OCI-LY3 (cell line): ENCODE data around the gene MMP23B.
"Not testable (repeated sequence)": the region's sequence is repeated elsewhere in the genome, so short reads cannot be mapped to it uniquely, and the experiment has no call there.

Experiments
- H2AFZ ChIP-seq: fragments of 200-600, 300-600 bp; shearing (Covaris generic); 2 replicates; pipeline ENCODE4 v1.6.0; 2014; ENCODE audit warnings: antibody characterized with exemption, low read depth, low read length
- H3K27ac ChIP-seq: fragments of 200-600, 300-600 bp; sonication (generic); 2 replicates; pipeline ENCODE4 v1.5.1; 2014; ENCODE audit warnings: mild to moderate bottlenecking, low read length, moderate library complexity, mixed read lengths
- H3K27me3 ChIP-seq: fragments of 200-600, 300-600 bp; sonication (generic); 2 replicates; pipeline ENCODE4 v1.6.1; 2014; ENCODE audit warnings: low read depth, low read length, mixed read lengths
- H3K36me3 ChIP-seq: fragments of 200-600, 300-600 bp; sonication (generic); replicated peaks from 2 replicates; pipeline ENCODE3; 2014; ENCODE audit warnings: low read depth, low read length, mixed read lengths
- H3K4me1 ChIP-seq: fragments of 300-600, 200-600 bp; sonication (generic); 2 replicates; pipeline ENCODE4 v1.6.1; 2014; ENCODE audit warnings: low read length, mixed read lengths
- H3K4me2 ChIP-seq: fragments of 200-600, 300-600 bp; sonication (generic); 2 replicates; pipeline ENCODE4 v1.6.1; 2014; ENCODE audit warnings: low read length, mixed read lengths
- H3K4me3 ChIP-seq: fragments of 300-600, 200-600 bp; sonication (generic); 2 replicates; pipeline ENCODE4 v1.5.1; 2014; ENCODE audit warnings: antibody characterized with exemption, mild to moderate bottlenecking, low read length, moderate library complexity
- H3K79me2 ChIP-seq: fragments of 300-600, 200-600 bp; shearing (Covaris generic); 2 replicates; pipeline ENCODE4 v1.6.1; 2014; ENCODE audit warnings: mild to moderate bottlenecking, low read length, mixed read lengths
- H3K9ac ChIP-seq: fragments of 300-600, 200-600 bp; shearing (Covaris generic); 2 replicates; pipeline ENCODE4 v1.6.0; 2014; ENCODE audit warnings: mild to moderate bottlenecking, low read length, moderate library complexity
- H3K9me3 ChIP-seq: fragments of 200-600, 300-600 bp; shearing (Covaris generic); 2 replicates; pipeline ENCODE4 v1.6.1; 2014; ENCODE audit warnings: low read length, mixed read lengths; ENCODE audit not compliant: insufficient read depth
- H4K20me1 ChIP-seq: fragments of 200-600, 300-600 bp; sonication (generic); 2 replicates; pipeline ENCODE4 v1.6.1; 2016; ENCODE audit warnings: low read length, mixed read lengths; ENCODE audit not compliant: insufficient read depth

Gene MMP23B

DNA sequence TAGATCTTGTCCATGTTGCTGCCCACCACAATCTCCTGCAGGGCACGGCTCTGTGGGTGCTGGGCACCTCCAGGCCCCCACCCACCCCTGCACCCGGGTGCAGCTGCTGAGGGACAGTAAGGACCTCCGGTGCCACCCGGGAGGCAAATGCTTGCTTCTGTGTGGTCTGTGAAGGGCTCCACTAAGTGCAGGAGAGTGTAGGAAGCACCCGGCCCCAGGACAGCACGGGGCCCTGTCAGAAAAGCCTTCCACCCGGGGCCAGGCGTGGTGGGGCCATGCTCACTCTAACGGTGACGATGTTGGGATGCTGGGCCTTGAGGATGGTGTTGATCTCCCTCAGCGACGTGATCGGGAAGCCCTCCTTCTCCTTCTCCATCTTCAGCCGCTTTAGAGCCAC, 5.5 kb downstream of the MMP23B start:
- not testable (repeated sequence) for H3K27ac ChIP-seq, H3K4me3 ChIP-seq, H4K20me1 ChIP-seq, H3K9me3 ChIP-seq, H2AFZ ChIP-seq, H3K36me3 ChIP-seq, H3K9ac ChIP-seq, H3K4me2 ChIP-seq, H3K4me1 ChIP-seq, H3K27me3 ChIP-seq, H3K79me2 ChIP-seq

DNA sequence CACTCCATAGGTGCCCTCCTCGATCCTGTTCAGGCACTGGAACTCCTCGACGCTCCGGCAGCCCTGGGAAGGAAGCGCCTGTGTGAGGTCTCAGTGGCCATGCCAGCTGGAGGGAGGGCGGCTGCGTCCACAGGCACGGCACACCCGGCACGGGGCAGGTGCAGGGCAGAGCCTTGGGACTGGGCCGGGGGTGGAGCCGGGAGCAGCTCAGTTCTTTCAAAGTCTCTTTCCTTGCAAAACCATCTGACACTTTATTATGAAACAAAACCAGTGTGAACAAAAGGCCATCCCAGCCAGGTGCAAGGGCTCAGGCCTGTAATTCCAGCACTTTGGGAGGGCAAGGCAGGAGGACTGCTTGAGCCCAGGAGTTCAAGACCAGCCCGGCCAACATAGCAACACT, 6.6 kb downstream of the MMP23B start:
- H3K4me3 ChIP-seq, H3K4me1 ChIP-seq, H3K79me2 ChIP-seq, H3K36me3 ChIP-seq, H4K20me1 ChIP-seq, H3K4me2 ChIP-seq, H2AFZ ChIP-seq, H3K9ac ChIP-seq, H3K27me3 ChIP-seq, H3K9me3 ChIP-seq, H3K27ac ChIP-seq: not testable (repeated sequence)

DNA sequence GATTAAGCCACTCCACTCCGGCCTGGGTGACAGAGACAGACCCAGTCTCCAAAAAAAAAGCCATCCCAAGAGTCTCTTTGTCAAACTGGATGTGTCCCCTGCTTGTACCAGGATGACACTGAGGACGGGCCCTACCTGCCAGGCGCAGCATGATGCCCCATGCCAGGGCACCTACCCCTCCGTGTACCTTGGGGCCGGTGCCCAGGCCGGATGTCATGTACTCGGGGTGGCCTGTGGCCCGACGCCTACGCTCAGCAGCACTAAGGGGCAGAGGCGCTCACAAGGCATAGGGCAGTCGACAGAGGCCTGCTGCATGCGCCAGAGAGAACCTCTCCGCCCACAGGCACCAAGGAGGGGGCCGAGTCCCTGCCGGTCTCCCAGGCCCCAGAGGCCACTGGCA, 7.4 kb downstream of the MMP23B start:
- H3K4me1 ChIP-seq, H3K27ac ChIP-seq, H3K4me3 ChIP-seq, H3K4me2 ChIP-seq, H3K9ac ChIP-seq, H3K27me3 ChIP-seq, H3K79me2 ChIP-seq, H2AFZ ChIP-seq, H3K9me3 ChIP-seq, H4K20me1 ChIP-seq, H3K36me3 ChIP-seq: not testable (repeated sequence)

DNA sequence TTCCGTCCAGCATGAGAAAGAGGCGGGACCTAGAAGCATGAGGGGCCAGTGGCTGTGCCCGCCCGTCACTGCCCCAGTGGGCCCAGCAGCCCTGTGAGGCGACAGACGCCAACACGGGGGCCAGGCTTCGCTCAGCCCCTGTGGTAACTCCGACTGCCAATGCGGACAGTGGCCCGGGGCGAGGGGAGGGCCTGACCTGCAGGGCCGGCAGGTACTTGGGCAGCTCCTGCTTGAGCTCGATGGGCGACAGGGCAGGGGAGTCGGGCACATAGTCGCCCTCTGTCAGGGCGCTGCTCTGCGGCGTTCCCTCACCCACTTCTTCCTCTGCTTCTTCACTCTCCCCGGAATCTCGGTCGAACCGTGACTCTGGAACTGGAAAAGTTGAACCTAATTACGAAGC, 8.1 kb downstream of the MMP23B start:
- not testable (repeated sequence) for H3K36me3 ChIP-seq, H3K79me2 ChIP-seq, H3K9me3 ChIP-seq, H3K27me3 ChIP-seq, H3K27ac ChIP-seq, H3K9ac ChIP-seq, H2AFZ ChIP-seq, H3K4me2 ChIP-seq, H3K4me1 ChIP-seq, H3K4me3 ChIP-seq, H4K20me1 ChIP-seq

DNA sequence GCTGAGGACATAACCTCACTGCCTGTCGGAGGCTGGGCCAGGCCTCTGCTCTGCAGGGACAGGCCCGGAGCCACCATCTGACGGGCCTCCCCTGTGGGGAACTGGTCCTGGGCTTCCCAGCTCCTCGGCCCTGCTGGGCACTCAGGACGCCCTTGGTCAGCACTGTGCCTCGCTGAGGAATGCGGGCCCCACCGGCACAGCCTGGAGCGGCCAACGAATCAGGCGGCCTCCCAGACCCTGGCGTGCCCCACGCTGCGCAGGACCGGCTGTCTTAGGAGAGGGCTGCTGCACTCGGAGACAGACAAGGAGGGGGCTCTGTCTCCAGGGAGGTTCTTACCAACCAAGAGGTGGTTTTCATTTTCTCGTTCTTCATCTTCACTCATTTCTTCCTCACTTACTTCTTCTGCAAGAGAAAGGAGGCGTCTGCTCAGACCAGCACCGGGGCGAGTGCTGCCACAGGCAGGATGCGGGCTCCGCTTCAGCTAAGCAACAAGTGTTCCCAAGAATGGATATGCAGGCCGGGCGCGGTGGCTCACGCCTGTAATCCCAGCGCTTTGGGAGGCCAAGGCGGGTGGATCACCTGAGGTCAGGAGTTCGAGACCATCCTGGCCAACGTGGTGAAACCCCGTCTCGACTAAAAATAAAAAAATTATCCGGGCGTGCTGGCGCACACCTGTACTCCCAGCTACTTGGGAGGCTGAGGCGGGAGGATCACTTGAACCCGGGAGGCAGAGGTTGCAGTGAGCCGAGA, 8.9 kb downstream of the MMP23B start:
- H3K79me2 ChIP-seq, H4K20me1 ChIP-seq, H3K9ac ChIP-seq, H3K4me2 ChIP-seq, H3K27ac ChIP-seq, H3K4me3 ChIP-seq, H3K4me1 ChIP-seq, H3K9me3 ChIP-seq, H3K27me3 ChIP-seq, H2AFZ ChIP-seq, H3K36me3 ChIP-seq: not testable (repeated sequence)

DNA sequence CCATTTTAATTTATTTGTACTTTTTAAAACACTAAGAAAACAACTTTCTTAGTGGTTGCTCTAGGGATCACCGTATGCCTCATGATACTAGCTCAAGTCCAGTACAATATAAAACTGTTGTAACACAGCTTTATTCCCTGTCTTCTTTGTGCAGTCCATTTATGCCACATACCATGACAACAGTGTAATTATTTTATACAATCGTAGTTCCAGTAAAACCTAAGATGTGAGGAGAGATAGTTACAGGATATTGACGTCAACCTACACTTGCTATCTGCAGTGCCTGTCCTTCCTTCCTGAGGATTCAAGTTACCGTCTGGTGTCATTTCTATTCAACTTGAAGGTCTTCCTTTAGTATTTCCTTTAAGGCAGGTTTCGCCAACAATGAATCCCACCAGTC, 14.4 kb downstream of the MMP23B start:
- not testable (repeated sequence) for H3K9ac ChIP-seq, H3K79me2 ChIP-seq, H3K4me2 ChIP-seq, H3K36me3 ChIP-seq, H3K4me1 ChIP-seq, H3K27ac ChIP-seq, H4K20me1 ChIP-seq, H2AFZ ChIP-seq, H3K27me3 ChIP-seq, H3K4me3 ChIP-seq, H3K9me3 ChIP-seq

DNA sequence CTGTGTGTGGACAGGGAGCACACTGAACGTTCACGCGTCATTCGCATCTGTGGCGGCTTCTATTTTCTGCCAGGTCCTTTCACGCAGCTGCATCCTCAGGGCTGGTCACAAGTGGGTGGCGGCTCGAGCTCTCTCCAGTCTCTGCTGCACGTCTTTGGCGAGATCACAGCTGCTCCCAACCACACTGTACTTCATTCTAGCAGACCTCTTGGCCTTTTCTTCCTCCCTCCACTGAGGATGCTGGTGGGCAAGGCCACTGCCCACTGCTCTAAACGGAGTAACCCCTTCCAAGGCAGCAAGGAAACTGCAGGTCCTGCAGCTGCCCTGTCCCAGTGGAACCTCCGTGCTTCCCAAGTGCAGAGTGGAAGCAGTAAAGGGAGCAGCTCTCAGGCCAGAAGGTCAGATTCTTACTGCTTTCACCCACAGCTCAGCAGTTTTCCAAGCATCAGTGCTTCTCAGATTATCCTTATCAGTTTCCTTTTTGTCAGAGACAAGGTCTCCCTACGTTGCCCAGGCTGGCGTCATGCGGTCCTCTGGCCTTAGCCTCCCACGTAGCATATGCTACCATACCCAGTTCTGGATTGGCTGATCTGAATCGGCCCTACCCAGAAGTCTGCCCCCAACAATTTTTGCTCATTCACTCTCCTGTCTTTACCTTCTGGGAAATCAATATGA, 15.7 kb downstream of the MMP23B start:
- H3K4me2 ChIP-seq, H3K79me2 ChIP-seq, H3K9ac ChIP-seq, H3K4me3 ChIP-seq, H3K27me3 ChIP-seq, H3K27ac ChIP-seq, H3K4me1 ChIP-seq, H3K36me3 ChIP-seq, H3K9me3 ChIP-seq, H4K20me1 ChIP-seq, H2AFZ ChIP-seq: not testable (repeated sequence)

DNA sequence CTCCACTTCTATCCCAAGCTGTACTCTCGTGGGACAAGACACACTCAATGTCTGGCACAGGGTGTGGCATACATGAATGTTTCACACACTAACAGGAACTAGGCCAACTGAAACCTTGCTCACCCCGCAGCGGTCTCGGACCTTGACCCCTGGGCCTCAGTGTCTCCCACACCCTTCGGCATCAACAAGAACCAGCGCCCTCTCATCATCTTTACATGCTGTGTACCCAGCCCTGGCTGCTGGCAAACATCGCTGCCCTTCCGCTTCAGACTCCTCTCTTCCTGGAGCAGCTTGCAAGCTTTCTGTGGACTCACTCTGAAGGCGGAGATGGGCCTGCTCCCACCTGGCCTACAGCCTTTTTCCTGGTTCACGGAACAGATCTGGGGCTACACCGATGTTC, 16.3 kb downstream of the MMP23B start:
- not testable (repeated sequence) for H3K4me2 ChIP-seq, H4K20me1 ChIP-seq, H3K27me3 ChIP-seq, H3K4me1 ChIP-seq, H2AFZ ChIP-seq, H3K9ac ChIP-seq, H3K79me2 ChIP-seq, H3K4me3 ChIP-seq, H3K9me3 ChIP-seq, H3K27ac ChIP-seq, H3K36me3 ChIP-seq

DNA sequence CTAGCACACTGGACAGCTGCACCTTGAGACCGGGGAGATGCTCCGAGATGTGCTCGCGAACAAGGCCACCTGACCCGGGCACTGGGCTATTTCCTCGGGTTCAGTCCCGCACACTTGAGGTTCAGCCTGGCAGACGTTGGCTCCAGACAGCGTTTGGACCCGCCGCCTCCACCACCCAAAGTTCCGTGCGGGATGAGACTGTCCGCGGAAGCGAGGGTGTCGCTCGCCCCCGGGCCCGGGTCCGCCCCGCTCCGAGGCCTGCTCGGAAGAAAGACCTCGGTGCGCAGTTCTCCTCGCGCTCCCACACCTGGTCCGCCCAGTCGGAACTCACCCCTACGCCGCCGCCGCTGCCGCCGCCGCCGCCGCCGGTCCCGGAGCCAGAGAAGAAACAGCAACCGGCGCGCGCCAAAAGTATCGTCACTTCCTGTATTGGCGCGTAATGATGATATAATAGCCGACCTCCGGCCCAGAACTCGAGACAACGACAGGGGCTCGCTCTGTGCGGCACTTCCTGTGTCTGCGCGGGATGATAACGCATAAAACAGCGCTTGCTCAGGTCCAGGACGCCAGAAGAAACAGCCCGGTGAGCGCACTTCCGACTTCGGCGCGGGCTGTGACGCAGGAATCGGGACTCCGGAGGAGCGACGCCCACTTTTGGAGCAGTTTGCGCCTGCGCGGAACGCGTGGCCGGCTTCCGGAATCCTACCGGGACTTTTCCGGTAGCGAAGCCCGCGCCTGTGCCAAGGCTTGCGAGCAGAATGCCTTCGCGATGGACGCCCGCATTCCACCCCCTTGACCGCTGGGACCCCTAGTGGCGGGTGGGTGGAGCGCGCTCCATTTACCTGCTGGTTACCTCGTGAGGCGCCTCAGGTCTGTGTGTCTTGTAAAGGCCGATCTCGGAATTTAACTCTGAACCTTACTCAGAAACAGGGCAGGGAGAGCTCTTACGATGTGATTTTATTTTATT, 26.9 kb downstream of the MMP23B start, which contains the start of gene CDK11B:
Gene CDK11B, minus strand, starts transcription at position 422 of the 967 bp plus-strand sequence. CDS start 1,519 bp downstream, outside the sequence.
- H4K20me1 ChIP-seq, H3K4me1 ChIP-seq, H3K36me3 ChIP-seq, H3K79me2 ChIP-seq, H3K27me3 ChIP-seq, H3K9me3 ChIP-seq: not testable (repeated sequence)
- H2AFZ ChIP-seq, result peak within 1 kb of the TSS; percentile 54; the same call in 1 of the 2 replicates
- H3K4me2 ChIP-seq, result peak within 1 kb of the TSS; percentile 44
- H3K9ac ChIP-seq, result peak within 1 kb of the TSS; percentile 73
- H3K27ac ChIP-seq, result peak within 1 kb of the TSS; percentile 85
- peak within 1 kb of the TSS; percentile 78 for H3K4me3 ChIP-seq
